Stimulated activated naive B cell treated with anti-CD40 and anti-IgM and Interleukin-4, amounts not matched to agents 10 μg/mL and 1 μg/mL and 100 μg/mL, for 72 hours (primary cell): ENCODE data around the gene ZDHHC5.
"Not testable (repeated sequence)": the region's sequence is repeated elsewhere in the genome, so short reads cannot be mapped to it uniquely, and the experiment has no call there.

Experiments used
- ATAC-seq, 2 donors: fragments of 150-1000 bp; cut with Tn5 transposase; replicated peaks; 2 replicates each; pipeline ENCODE4 v1.10.0; 2021; ENCODE audit warnings: moderate library complexity in 1 of 2
- DNase-seq: peaks from one replicate; pipeline ENCODE4 v3.0.0; 2021
- H3K27ac Mint-ChIP-seq: one replicate; pipeline ENCODE4 v1.8.0; 2022; ENCODE audit warnings: mild to moderate bottlenecking, mixed read lengths
- H3K27me3 Mint-ChIP-seq, 2 donors: one replicate each; pipeline ENCODE4 v1.8.0; 2022; ENCODE audit warnings: mixed read lengths in 2 of 2
- H3K36me3 Mint-ChIP-seq, 2 donors: one replicate each; pipeline ENCODE4 v1.8.0; 2022; ENCODE audit warnings: mixed read lengths in 2 of 2, mild to moderate bottlenecking in 1 of 2
- H3K4me1 Mint-ChIP-seq, 2 donors: one replicate each; pipeline ENCODE4 v1.8.0; 2022; ENCODE audit warnings: mixed read lengths in 2 of 2, mild to moderate bottlenecking in 1 of 2
- H3K4me3 Mint-ChIP-seq, 2 donors: one replicate each; pipeline ENCODE4 v1.8.0; 2022; ENCODE audit warnings: mild to moderate bottlenecking in 2 of 2, mixed read lengths in 2 of 2, moderate library complexity in 1 of 2
- H3K9me3 Mint-ChIP-seq, 2 donors: one replicate each; pipeline ENCODE4 v1.8.0; 2022; ENCODE audit warnings: mixed read lengths in 2 of 2, mild to moderate bottlenecking in 1 of 2

Gene ZDHHC5

DNA sequence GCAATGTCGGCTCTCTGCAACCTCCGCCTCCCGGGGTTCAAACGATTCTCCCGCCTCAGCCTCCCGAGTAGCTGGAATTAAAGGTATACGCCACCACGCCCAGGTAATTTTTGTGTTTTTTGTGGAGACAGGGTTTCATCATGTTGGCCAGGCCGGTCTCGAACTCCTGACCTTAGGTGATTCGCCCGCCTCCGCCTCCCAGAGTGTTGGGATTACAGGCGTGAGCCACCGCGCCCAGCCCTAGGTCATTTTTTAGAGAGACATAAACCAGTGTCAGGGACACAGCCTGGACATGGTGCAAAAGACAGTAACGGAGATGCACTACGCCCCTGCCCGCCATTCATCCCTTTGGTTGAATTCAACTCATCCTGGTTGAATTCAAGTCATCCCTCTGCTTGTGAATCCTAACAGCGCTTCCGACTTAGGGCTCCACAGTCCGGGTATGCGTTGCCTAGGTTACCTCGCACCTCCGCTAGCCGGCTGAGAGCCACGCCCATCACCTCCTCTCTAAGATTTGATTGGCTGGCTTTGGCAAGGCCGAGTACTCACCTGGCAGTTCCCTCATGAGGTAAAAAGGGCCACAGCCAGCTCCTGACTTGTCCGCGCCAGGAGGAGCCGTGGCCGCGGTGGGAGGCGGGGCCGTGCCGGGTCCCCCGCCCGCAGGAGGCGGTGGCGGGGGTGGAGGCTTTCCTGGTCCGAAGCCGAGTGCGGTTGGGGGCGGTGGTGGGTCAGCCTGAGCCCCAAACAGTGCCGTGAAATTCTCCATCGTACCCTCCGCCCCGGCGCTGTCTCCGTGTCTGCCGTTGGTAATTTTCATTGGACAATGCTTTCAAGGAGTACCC, 43.7 kb downstream of the ZDHHC5 start, which contains the start of gene MED19:
MED19 (minus strand) TSS at position 802 of the 842 bp plus-strand sequence; CDS start at position 766, 36 bp downstream.
- ATAC-seq (peak; percentile 63 to 65), DNase-seq (peak; percentile 72)
- H3K4me1 Mint-ChIP-seq, result peaks cover 27 to 40% of the 10 kb centered on the region in 2 donors
- H3K27ac Mint-ChIP-seq, result peak within 1 kb of the TSS; percentile 99
- H3K4me3 Mint-ChIP-seq, result peak within 1 kb of the TSS; percentile 91 to 99
- H3K9me3 Mint-ChIP-seq, result no peaks in the 10 kb centered on the region
- no peaks in the 10 kb centered on the region for H3K27me3 Mint-ChIP-seq
- H3K36me3 Mint-ChIP-seq, result peaks cover 12 to 14% of the 10 kb centered on the region in 2 donors

DNA sequence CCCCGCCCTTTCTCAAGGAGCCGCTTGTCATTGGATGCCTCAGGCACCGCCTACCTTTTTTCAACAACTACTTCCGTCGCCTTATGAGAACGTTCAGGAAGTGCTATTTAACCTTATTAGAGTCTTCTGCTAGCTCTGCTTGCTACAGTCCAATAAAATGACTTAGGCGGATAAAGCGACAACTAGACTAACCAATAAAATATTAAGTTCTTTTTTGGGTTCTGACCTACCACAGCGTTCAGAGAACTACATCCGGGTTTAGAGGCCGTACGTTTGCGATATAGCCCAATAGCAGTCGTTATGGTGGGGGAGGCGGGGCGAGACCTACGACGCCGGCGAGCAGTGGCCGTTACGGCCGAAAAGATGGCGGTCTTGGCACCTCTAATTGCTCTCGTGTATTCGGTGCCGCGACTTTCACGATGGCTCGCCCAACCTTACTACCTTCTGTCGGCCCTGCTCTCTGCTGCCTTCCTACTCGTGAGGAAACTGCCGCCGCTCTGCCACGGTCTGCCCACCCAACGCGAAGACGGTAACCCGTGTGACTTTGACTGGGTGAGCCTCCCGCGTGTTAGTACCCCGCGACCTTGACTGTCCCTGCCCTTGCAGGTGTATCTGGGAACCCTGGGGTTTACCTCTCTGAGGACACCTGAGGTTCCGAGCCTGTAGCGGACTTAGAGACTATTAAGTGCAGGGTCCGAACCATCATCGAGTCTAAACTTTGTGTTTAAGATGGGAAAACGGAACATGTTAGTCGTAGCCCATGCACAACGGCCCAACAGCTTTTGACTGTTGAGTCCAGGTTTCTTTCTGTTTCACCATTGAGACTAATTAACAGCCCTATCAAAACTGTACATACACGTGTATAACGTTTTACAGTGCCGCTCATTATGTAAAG, 44.6 kb downstream of the ZDHHC5 start, which contains the start of gene TMX2:
TMX2 (plus strand) TSS at position 338 of the 895 bp plus-strand sequence; CDS start at position 364, 26 bp downstream.
- Mint-ChIP-seq H3K4me1 (peaks cover 25 to 40% of the 10 kb centered on the region in 2 donors), H3K9me3 (no peaks in the 10 kb centered on the region), H3K36me3 (peaks cover 14 to 17% of the 10 kb centered on the region in 2 donors), H3K27ac (peak within 1 kb of the TSS; percentile 99), H3K4me3 (peak within 1 kb of the TSS; percentile 91 to 99), H3K27me3 (no peaks in the 10 kb centered on the region)
- DNase-seq (peak; percentile 88), ATAC-seq (peak; percentile 94)

DNA sequence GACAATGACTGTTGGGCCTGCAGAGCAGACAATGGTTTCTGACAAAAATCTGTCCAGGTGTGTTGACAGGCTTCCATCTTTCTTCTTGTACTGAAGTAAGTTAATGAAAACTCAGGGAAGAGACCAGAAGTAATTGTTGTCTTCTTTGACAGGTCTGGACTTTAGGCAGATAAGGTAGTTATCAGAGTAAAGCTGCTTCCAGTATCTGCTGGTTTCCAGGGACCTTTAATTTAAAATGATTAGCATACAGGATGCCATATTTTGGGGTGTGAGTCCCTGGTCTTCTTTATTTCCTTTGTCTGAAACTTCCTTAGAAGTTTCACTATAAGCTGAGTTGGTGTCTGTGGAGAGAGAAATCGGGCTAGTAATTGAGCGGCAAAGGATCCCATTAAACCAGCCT, 45.9 kb downstream of the ZDHHC5 start:
- no peak for ATAC-seq
- peak overlapping the region; percentile 37 for H3K27ac Mint-ChIP-seq
- no peaks in the 10 kb centered on the region for H3K27me3 Mint-ChIP-seq
- peaks cover 19 to 23% of the 10 kb centered on the region in 2 donors for H3K36me3 Mint-ChIP-seq
- peak overlapping the region; percentile 91 to 99 for H3K4me3 Mint-ChIP-seq
- H3K9me3 Mint-ChIP-seq, result no peaks in the 10 kb centered on the region
- H3K4me1 Mint-ChIP-seq, result peaks cover 22 to 33% of the 10 kb centered on the region in 2 donors
- DNase-seq, result no peak

DNA sequence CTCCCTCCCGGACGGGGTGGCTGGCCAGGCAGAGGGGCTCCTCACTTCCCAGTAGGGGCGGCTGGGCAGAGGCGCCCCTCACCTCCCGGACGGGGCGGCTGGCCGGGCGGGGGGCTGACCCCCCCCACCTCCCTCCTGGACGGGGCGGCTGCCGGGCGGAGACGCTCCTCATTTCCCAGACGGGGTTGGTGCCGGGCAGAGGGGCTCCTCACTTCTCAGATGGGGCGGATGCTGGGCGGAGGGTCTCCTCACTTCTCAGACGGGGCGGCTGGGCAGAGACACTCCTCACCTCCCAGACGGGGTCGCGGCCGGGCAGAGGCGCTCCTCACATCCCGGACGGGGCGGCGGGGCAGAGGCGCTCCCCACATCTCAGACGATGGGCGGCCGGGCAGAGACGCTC, 48.8 kb downstream of the ZDHHC5 start:
- H3K9me3 Mint-ChIP-seq, ATAC-seq, H3K27ac Mint-ChIP-seq, H3K27me3 Mint-ChIP-seq, DNase-seq, H3K4me3 Mint-ChIP-seq: not testable (repeated sequence)
- peaks cover 11 to 15% of the 10 kb centered on the region in 2 donors for H3K4me1 Mint-ChIP-seq
- H3K36me3 Mint-ChIP-seq, result peaks cover 16 to 31% of the 10 kb centered on the region in 2 donors

DNA sequence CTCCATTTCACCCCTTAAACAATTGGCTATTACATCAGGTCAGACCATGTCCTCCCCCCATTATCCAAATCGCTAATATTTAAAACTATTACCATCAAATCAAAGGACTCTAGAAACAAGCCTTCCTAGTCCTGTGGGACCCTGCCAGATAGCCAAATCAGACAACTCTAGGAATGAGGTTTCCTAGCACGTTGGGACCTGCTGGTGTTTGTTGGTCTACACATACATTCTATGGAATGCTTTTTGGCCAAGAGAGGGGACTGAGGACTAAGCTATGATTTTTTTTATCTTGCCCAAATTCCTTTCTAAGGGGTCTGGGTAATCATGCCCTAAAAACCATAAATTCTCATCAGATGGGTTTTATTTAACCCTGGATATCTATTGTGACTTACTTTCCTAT, 59.3 kb downstream of the ZDHHC5 start:
- Mint-ChIP-seq H3K27me3 (no peaks in the 10 kb centered on the region), H3K36me3 (peaks cover 10 to 18% of the 10 kb centered on the region in 2 donors), H3K9me3 (no peaks in the 10 kb centered on the region), H3K4me3 (no peak overlapping the region), H3K27ac (no peak overlapping the region), H3K4me1 (peaks cover 0 to 9% of the 10 kb centered on the region in 2 donors)
- DNase-seq (no peak), ATAC-seq (no peak)

DNA sequence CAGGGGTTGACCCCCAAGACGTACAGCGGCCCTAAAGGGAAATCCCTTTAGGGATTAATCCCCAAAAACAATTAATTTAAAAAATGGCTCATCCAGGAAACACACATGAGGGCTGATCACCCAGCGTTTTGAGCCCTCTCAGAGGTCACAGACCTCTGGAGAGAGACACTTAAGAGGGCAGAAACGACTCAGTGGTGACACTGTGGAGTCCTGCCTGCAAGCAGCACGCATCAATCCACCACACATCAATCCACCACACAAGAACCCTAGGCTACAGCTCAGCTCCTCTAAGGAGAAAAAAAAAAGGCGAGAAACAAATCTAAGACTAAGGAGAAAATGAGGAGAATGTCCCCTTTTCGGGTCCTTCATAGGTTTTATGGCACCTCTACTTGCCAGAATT, 60.9 kb downstream of the ZDHHC5 start:
- Mint-ChIP-seq H3K9me3 (no peaks in the 10 kb centered on the region), H3K27ac (no peak overlapping the region), H3K4me1 (peaks cover 0 to 10% of the 10 kb centered on the region in 2 donors), H3K36me3 (peaks cover 6 to 16% of the 10 kb centered on the region in 2 donors), H3K27me3 (no peaks in the 10 kb centered on the region), H3K4me3 (no peak overlapping the region)
- DNase-seq, result no peak
- ATAC-seq, result no peak

DNA sequence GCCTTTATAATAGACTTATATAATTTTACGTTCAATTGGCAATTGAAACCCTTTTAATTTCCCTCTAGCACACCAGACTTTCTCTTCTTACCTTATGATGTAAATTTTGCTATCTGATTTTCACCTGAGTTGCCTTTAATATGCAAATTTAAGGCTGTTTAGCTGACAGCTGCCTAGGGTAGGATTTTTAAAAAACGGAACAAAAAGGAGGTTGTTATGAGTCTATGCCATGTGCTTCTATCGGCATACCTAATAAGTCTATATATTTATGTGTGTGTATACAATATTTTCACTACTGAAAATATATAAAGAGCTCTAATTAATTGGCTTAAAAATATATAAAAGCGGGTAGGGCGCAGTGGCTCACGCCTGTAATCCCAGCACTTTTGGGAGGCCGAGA, 61.6 kb downstream of the ZDHHC5 start:
- no peak overlapping the region for H3K4me3 Mint-ChIP-seq
- H3K4me1 Mint-ChIP-seq, result peaks cover 0 to 10% of the 10 kb centered on the region in 2 donors
- DNase-seq (no peak), ATAC-seq (no peak)
- H3K27me3 Mint-ChIP-seq, result no peaks in the 10 kb centered on the region
- H3K36me3 Mint-ChIP-seq, result peaks cover 10 to 18% of the 10 kb centered on the region in 2 donors
- no peaks in the 10 kb centered on the region for H3K9me3 Mint-ChIP-seq
- H3K27ac Mint-ChIP-seq, result no peak overlapping the region

DNA sequence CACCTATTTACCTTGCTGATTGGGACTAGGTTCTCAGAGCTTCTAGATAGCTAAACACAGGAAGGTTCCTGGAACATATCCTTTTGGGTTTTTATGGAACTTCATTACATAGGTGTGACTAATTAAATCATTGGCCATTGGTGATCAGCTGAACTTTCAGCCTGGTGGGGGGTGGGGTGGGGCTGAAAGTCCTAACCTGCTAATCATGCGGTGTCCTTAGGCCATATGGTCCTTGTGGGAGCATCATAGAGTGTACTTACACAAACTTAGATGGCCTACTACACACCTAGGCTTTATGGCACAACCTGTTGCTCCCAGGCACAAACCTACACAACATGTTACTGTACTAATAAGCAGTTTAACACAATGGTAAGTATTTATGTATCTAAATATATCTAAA, 64.7 kb downstream of the ZDHHC5 start:
- DNase-seq, result no peak
- Mint-ChIP-seq H3K27ac (no peak overlapping the region), H3K27me3 (no peaks in the 10 kb centered on the region), H3K4me1 (peaks cover 0 to 9% of the 10 kb centered on the region in 2 donors), H3K4me3 (no peak overlapping the region), H3K9me3 (no peaks in the 10 kb centered on the region), H3K36me3 (peaks cover 15 to 37% of the 10 kb centered on the region in 2 donors)
- ATAC-seq, result no peak

DNA sequence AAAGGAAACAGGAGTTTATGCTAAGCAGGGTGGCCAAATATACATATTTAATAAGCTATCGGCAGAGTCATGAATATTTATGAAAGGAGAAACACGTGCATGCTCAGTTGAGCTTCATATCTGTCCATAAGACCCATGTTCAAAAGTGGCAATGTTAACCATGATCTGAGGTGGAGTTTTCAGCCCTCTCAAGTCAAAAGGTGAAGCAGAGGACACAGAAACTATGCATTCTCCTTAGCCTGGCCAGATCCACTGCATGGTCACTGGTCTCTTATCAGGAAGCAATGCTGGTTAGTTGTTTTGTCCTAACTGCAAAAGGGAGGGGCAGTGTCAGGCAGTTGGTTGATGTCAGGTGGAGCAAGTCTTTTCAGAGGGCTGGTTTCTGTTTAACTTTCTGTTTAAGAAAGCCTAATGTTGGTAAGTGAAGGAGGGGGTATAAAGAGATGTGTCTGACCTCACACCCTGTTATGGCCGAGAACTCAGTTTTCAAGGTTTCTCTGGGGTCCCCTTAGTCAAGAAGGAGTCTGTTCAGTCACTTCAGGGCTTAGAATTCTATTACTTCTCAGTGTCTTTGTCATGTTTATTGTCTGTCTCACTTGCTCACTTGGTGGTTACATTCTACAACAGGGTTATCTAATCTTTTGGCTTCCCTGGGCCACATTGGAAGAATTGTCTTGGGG, 67.8 kb downstream of the ZDHHC5 start:
- no peak overlapping the region for H3K4me3 Mint-ChIP-seq
- H3K4me1 Mint-ChIP-seq, result peaks cover 0 to 5% of the 10 kb centered on the region in 2 donors
- no peak for DNase-seq
- no peaks in the 10 kb centered on the region for H3K27me3 Mint-ChIP-seq
- H3K9me3 Mint-ChIP-seq, result no peaks in the 10 kb centered on the region
- no peak overlapping the region for H3K27ac Mint-ChIP-seq
- ATAC-seq, result no peak
- peaks cover 17 to 44% of the 10 kb centered on the region in 2 donors for H3K36me3 Mint-ChIP-seq

DNA sequence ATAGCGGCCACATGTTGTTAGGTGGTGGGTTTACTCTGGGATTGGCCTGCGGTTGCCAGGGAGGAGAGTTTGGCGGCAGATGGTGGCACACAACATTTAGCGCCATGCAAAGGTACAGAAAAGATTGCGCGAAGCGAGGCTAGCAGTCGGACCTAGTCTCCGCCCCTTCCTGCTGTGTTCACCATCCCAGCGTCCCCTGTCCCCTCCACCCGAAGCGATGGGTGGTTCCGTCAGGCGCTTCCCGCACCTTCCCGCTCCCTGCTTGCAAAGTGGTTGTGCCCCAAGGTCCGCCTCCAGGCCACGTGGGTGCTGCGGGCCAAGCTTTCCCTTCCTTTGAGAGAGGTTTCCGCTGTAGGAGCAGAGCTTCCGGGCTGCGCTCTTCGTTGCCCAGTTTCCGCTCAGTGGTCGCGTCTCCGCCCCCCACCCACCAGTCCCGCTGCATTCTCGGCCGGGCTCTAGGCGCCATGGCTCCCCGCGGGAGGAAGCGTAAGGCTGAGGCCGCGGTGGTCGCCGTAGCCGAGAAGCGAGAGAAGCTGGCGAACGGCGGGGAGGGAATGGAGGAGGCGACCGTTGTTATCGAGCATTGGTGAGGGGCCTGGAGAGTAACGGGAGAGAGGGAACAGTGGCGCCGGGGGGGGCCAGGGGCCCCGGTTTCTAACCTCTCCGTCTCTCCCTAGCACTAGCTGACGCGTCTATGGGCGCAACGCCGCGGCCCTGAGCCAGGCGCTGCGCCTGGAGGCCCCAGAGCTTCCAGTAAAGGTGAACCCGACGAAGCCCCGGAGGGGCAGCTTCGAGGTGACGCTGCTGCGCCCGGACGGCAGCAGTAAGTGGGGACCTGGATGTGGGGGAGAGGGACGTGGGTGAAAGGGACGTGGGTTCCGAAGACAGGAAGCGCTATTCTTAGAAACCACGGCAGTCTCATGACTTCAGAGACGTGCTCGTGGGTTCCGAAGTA, 73.5 kb downstream of the ZDHHC5 start, which contains the start of gene SELENOH:
SELENOH (plus strand) TSS at position 360 of the 955 bp plus-strand sequence; CDS start at position 465, 105 bp downstream.
- Mint-ChIP-seq H3K4me3 (peak within 1 kb of the TSS; percentile 95 to 100), H3K27me3 (no peaks in the 10 kb centered on the region), H3K27ac (peak within 1 kb of the TSS; percentile 99), H3K36me3 (peaks cover 44 to 69% of the 10 kb centered on the region in 2 donors), H3K9me3 (no peaks in the 10 kb centered on the region), H3K4me1 (peaks cover 21 to 36% of the 10 kb centered on the region in 2 donors)
- peak; percentile 97 for DNase-seq
- peak; percentile 90 to 91 for ATAC-seq

DNA sequence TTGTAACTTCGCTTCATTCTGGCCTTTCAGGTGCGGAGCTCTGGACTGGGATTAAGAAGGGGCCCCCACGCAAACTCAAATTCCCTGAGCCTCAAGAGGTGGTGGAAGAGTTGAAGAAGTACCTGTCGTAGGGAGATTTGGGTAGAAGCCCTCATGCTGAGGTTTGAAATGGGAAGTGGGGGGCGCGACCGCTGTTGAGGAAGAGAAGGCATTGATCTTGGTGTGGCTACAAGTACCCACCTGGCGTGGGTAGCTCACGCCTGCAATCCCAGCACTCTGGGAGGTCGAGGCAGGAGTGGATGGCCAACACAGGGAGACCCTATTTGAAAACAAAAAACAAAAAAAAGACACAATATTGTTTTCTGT, 74.2 kb downstream of the ZDHHC5 start:
- DNase-seq (no peak), ATAC-seq (no peak)
- peaks cover 21 to 42% of the 10 kb centered on the region in 2 donors for H3K4me1 Mint-ChIP-seq
- H3K36me3 Mint-ChIP-seq, result peaks cover 50 to 70% of the 10 kb centered on the region in 2 donors
- H3K27me3 Mint-ChIP-seq, result no peaks in the 10 kb centered on the region
- H3K9me3 Mint-ChIP-seq, result no peaks in the 10 kb centered on the region
- H3K4me3 Mint-ChIP-seq, result peak overlapping the region; percentile 95 to 100
- H3K27ac Mint-ChIP-seq, result peak overlapping the region; percentile 99

DNA sequence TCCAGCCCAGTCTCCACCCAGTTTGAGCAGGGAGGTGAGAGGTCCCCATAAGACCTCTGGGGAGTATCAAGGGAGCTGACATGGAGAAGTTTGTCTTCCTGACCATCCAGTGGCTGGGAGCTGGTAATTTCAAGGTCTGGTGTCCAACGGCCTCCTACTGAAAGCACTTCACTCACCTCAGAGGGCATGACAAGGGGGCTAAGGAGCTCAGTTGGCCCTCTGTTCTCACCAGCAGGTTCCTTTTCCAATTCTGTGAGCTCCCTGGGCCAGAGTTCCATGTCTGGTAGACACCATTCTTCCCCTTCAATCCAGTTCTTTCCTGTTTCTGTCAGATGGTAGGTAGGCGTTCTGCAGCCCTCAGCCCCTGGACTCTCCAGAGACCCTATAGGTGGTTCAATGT, 76.4 kb downstream of the ZDHHC5 start:
- ATAC-seq (no peak), DNase-seq (no peak)
- Mint-ChIP-seq H3K27ac (peak overlapping the region; percentile 90), H3K36me3 (peaks cover 52 to 68% of the 10 kb centered on the region in 2 donors), H3K4me3 (peak overlapping the region in 1 of 2 donors; percentile 57), H3K4me1 (peaks cover 25 to 46% of the 10 kb centered on the region in 2 donors), H3K9me3 (no peaks in the 10 kb centered on the region), H3K27me3 (no peaks in the 10 kb centered on the region)

DNA sequence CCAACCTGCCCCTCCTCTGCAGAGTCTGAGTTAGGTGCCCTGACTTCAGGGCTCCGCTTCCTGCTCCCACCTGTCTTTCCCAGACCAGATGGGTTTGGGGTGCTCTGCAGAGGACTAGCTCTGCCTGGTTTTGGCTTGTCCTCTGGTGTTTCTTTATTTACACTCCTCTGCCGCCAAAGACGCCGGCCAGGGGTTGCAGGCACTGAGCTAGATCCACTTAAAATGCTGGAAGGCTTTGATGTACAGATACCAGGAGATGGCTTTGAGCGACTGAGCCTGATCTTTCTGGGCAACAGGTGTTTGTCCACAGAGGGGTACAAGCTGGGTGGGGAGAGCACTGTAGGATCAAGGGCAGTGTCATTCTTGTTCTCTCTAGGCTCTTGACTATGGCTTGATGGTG, 77.3 kb downstream of the ZDHHC5 start:
- Mint-ChIP-seq H3K27me3 (no peaks in the 10 kb centered on the region), H3K4me3 (no peak overlapping the region), H3K9me3 (no peaks in the 10 kb centered on the region), H3K36me3 (peaks cover 52 to 65% of the 10 kb centered on the region in 2 donors), H3K4me1 (peaks cover 25 to 46% of the 10 kb centered on the region in 2 donors), H3K27ac (peak overlapping the region; percentile 90)
- no peak for ATAC-seq
- no peak for DNase-seq
